Measurements from ENCODE around the gene TTC19. TPM values are rescaled to one million over a fixed set of nuclear protein-coding genes. Genes with fewer than 3 reads are reported as not detected.

The TTC19 gene
- total RNA-seq, 4 donors from 2014 or later, result 27.7 to 57.9 (median 48.0) TPM

DNA sequence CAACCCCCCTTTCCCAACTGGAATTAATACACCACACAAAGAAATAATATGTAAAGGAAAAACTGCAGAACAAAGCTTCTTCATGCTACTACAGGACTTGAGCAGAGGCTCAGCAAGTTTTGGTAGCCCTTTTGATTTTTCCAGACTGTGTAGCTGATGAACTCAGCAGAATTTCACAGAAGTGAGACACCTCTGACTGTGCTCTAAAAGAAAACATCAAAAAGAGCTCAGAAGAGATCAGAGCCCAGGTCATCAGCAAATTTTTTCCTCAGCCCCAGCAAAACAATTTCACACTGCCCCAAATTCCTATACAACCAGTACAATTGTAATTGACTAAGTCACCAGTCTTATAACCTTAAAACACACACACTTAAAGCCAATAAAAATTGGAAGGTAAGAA lies 38.0 kb downstream of the TTC19 start:
- no peak for TF ChIP-seq CTCF (IDR thresholded peaks at IDR 0.05; ENCODE audit: low read depth)

DNA sequence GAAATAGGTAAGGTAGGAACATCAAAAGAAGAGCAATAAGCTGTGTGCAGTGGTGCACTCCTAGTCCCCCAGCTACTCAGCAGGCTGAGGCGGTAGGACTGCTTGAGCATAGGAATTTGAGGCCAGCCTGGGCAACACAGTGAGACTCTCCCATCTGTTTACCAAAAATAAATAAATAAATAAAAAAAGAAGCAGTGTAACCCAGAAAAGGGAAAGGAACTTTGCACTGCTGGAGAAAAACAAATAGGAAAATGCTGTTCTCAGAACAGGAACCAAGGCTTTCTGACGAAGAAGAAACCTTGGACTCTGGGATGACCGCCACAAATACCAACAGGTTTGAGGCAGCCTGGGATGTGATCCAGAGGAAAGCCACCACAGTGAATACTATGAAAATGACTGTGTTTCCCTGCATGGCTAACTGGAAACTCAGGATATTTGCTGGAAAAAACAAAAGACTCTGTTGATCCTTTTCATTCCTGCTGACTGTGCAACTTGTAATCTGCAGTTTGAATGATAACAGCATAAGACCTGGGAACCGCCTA lies 41.2 kb downstream of the TTC19 start:
- no peak for TF ChIP-seq CTCF (IDR thresholded peaks at IDR 0.05; ENCODE audit: low read depth)

DNA sequence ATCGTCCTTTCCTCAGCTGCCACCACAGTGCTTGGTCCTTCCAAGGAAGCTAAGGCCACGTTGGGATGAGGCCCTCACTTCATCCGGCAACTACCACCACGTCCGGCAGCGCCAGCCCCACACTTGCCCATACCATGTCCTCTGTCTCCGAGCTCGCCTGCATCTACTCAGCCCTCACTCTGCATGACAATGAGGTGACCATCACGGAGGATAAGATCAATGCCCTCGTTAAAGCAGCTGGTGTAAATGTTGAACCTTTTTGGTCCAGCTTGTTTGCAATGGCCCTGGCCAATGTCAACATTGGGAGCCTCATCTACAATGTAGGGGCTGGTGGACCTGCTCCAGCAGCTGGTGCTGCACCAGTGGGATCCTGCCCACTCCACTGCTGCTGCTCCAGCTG lies 44.9 kb downstream of the TTC19 start:
- no peak for TF ChIP-seq CTCF (IDR thresholded peaks at IDR 0.05; ENCODE audit: low read depth)

DNA sequence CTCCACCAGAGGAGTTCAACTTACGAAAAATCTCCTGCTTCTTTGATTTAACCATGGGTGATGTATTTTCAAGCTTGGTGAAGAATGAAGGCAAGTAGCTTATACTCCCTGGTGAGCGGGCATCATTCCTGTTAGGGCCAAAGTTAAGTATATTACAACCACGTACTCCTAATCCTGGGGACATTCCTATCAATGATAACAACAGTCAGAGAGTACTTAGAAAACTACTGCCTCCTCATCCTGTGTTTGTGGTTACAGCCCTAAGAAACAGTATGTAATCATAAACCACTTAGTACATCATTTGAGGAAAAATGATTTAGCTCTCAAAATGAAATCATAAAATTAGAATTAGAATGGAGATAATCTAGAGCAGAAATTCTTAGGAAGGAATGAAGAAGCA lies 47.3 kb downstream of the TTC19 start:
- TF ChIP-seq CTCF (IDR thresholded peaks at IDR 0.05; ENCODE audit: low read depth), result no peak

- no peak for TF ChIP-seq CTCF (IDR thresholded peaks at IDR 0.05; ENCODE audit: low read depth)
These were observed 49.3 kb downstream of the TTC19 start for GRCh38 chr17:16048811-16049449.

DNA sequence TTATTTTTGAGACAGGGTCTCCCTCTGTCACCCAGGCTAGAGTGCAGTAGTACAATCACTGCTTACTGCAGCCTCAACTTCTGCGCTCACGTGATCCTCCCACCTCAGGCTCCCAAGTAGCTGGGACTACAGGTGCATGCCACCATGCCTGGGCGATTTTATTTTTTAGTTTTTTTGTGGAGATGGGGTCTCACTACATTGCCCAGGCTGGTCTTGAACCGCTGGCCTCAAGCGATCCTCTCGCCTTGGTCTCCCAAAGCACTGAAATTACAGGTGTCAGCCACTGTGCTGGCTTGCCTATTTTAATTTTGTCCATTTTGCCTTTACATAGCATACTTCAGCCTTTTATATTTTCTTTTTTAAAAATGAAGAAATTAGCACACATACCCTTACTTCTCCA lies 51.2 kb downstream of the TTC19 start:
- TF ChIP-seq CTCF (IDR thresholded peaks at IDR 0.05; ENCODE audit: low read depth), result no peak

DNA sequence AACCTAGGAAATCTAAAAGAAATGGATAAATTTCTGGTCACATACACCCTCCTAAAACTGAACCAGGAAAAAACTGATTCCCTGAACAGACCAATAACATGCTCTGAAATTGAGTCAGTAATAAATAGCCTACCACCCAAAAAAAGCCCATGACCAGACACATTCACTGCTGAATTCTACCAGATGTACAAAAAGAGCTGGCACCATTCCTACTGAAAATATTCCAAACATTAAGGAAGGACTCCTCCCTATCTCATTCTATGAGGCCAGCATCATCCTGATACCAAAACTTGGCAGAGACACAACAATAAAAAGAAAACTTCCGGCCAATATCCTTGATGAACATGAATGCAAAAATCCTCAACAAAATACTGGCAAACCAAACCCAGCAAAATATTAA lies 52.9 kb downstream of the TTC19 start:
- no peak for TF ChIP-seq CTCF (IDR thresholded peaks at IDR 0.05; ENCODE audit: low read depth)

All from subcutaneous adipose tissue (tissue), 4 donors.